Measurements from ENCODE around the gene TMEM17.

DNA sequence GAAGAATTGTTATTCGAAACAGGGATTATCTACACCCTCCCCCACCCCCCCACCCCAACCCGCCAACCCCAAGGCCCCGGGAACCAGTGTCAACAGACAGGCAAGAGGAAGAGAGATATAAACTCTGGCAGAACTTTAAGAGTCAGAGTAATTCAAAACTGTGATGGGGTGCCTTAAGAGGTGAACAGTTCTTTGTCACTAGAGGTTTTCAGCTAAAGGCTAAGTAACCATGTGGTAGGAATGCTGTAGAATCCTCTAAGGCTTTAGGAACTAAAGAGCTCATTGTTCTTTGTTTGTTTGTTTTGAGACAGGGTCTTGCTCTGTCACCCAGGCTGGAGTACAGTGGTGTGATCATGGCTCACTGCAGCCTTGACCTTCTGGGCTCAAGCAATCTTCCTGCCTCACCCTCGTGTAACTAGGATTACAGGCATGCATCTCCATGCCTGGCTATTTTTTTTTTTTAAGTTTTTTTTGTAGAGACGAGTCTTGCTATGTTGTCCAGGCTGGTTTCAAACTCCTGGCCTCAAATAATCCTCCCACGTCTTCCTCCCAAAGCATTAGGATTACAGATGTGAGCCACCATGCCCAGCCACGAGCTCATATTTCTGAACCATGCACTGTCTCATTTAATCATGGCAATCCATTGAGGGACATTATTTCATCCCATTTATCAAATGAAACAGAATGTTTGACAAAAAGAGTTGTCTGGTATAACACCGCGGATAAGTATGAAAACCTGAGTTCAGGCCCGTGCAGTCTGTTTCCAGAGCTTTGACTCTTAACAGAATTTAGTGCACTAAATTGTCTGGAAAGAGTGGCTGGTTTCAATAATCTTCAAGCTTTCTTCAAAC, 20.8 kb upstream of the TMEM17 start:
- TF ChIP-seq, protein P1, sequence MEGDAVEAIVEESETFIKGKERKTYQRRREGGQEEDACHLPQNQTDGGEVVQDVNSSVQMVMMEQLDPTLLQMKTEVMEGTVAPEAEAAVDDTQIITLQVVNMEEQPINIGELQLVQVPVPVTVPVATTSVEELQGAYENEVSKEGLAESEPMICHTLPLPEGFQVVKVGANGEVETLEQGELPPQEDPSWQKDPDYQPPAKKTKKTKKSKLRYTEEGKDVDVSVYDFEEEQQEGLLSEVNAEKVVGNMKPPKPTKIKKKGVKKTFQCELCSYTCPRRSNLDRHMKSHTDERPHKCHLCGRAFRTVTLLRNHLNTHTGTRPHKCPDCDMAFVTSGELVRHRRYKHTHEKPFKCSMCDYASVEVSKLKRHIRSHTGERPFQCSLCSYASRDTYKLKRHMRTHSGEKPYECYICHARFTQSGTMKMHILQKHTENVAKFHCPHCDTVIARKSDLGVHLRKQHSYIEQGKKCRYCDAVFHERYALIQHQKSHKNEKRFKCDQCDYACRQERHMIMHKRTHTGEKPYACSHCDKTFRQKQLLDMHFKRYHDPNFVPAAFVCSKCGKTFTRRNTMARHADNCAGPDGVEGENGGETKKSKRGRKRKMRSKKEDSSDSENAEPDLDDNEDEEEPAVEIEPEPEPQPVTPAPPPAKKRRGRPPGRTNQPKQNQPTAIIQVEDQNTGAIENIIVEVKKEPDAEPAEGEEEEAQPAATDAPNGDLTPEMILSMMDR (IDR thresholded peaks at IDR 0.05; ENCODE audit: insufficient read depth, low read length, poor library complexity, severe bottlenecking) = no peak
- no peak for TF ChIP-seq EZH2phosphoT487 (conservative IDR thresholded peaks at IDR 0.05; ENCODE audit: low read length)

Measured in SU-DHL-6 (cell line).